Smooth muscle cell of the brain vasculature (primary cell): ENCODE data around the gene ACP3.
"Not testable (repeated sequence)": the region's sequence is repeated elsewhere in the genome, so short reads cannot be mapped to it uniquely, and the experiment has no call there.

ENCODE experiments used
- DNase-seq: peaks from one replicate; pipeline ENCODE4 v3.0.0-alpha.2; 2012; ENCODE audit warnings: low read depth, low spot score

ACP3 gene

GRCh38 chr3:132360717-132361116 is 43.5 kb downstream of the ACP3 start:
- DNase-seq: no peak

GRCh38 chr3:132362329-132362728 is 45.1 kb downstream of the ACP3 start:
- no peak for DNase-seq

- DNase-seq: no peak
Observed at GRCh38 chr3:132368515-132368914, 51.3 kb downstream of the ACP3 start.

- no peak for DNase-seq
Observed at GRCh38 chr3:132368962-132369361, 51.8 kb downstream of the ACP3 start.

GRCh38 chr3:132376945-132377354 is 59.7 kb downstream of the ACP3 start:
- DNase-seq: not testable (repeated sequence)

- DNase-seq: no peak
Observed at GRCh38 chr3:132378048-132378762, 61.0 kb downstream of the ACP3 start.

GRCh38 chr3:132378846-132379245 is 61.6 kb downstream of the ACP3 start:
- no peak for DNase-seq

- DNase-seq: no peak
Observed at GRCh38 chr3:132380920-132381319, 63.7 kb downstream of the ACP3 start.

GRCh38 chr3:132381348-132381944 is 64.2 kb downstream of the ACP3 start:
- DNase-seq: no peak

- DNase-seq: no peak
Observed at GRCh38 chr3:132382267-132382666, 65.1 kb downstream of the ACP3 start.

GRCh38 chr3:132382688-132383194 is 65.5 kb downstream of the ACP3 start:
- DNase-seq: no peak

GRCh38 chr3:132386259-132386658 is 69.1 kb downstream of the ACP3 start:
- no peak for DNase-seq

- DNase-seq: not testable (repeated sequence)
Observed at GRCh38 chr3:132392675-132393074, 75.5 kb downstream of the ACP3 start.

- DNase-seq: no peak
Observed at GRCh38 chr3:132394320-132394719, 77.1 kb downstream of the ACP3 start.

- DNase-seq: no peak
Observed at GRCh38 chr3:132395126-132395525, 77.9 kb downstream of the ACP3 start.

GRCh38 chr3:132396255-132396654 is 79.0 kb downstream of the ACP3 start:
- no peak for DNase-seq

GRCh38 chr3:132396776-132397175 is 79.6 kb downstream of the ACP3 start:
- not testable (repeated sequence) for DNase-seq

GRCh38 chr3:132399054-132399929 is 82.1 kb downstream of the ACP3 start:
- peak; percentile 31 for DNase-seq

- no peak for DNase-seq
Observed at GRCh38 chr3:132401255-132401654, 84.0 kb downstream of the ACP3 start.

- no peak for DNase-seq
Observed at GRCh38 chr3:132404276-132404675, 87.1 kb downstream of the ACP3 start.

GRCh38 chr3:132405188-132405587 is 88.0 kb downstream of the ACP3 start:
- no peak for DNase-seq

GRCh38 chr3:132405609-132406299 is 88.5 kb downstream of the ACP3 start:
- DNase-seq: no peak
